Stimulated activated CD4-positive, alpha-beta T cell treated with anti-CD3 and anti-CD28 coated beads, Interleukin-4, amount 100 ng/mL, for 24 hours (primary cell): Measurements from ENCODE around the gene GRIN2C.

Source experiments
- DNase-seq: peaks from one replicate; pipeline ENCODE4 v3.0.0-alpha.2; 2020

The GRIN2C gene

DNA sequence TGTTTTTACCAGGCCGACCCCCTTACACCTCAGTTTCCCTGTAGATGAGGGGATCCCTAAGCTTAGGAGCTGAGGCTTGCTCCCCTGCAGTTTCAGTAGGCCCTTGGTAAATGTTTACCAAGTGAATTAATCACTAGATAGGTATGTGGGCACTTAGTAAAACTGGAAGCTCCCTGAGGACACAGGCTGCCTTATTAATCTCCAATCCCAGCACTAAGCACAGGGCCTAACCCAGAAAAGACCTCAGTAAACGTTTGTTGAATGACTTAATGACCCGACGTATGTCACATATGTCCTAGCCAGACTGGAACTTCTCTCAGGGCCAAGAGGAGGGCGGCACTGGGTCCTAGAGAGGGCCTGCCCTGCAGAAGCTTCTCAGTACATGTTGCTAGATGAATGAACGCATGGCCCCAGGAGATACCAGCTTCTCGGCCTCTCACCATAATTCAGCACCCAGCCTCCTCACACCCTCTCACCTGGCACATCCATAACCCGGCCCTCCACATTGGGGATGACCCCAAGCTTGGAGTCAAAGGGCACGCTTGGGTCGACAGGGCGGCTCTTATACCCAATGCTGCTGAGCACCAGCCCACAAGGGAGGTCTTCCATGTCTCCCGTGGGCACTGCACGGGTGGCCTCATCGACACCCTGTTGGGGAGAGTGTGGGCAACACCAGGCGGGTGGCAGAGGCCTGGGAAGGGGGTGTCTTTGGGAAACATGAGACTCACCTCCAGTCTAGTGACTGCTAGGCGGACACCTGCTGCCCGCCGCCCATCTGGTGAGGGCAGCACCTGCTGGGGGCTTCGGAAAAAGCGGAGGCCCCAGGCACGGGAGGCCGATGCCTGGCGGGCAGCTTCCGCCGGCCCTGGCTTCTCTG is 4.0 kb upstream of the GRIN2C start:
- no peak for DNase-seq

DNA sequence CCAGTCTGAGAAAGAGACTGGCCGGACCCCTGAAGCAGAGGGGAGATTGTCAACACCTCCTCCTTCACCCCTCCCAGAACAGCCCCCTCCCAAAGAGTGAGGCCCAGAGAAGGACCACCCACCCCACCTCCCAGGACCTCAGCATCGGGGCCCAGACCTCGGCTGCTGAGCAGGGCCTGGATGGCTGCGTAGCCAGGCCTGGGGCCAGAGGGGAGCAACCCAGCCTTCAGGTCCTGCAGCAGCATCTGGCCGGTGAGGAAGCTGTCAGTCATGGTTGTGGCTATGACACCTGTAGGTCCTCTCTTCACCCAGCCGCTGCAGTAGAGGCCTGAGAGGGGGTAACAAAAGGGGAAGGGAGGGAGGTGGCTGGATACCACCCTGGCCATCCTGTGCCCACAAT is 3.2 kb upstream of the GRIN2C start:
- no peak for DNase-seq

DNA sequence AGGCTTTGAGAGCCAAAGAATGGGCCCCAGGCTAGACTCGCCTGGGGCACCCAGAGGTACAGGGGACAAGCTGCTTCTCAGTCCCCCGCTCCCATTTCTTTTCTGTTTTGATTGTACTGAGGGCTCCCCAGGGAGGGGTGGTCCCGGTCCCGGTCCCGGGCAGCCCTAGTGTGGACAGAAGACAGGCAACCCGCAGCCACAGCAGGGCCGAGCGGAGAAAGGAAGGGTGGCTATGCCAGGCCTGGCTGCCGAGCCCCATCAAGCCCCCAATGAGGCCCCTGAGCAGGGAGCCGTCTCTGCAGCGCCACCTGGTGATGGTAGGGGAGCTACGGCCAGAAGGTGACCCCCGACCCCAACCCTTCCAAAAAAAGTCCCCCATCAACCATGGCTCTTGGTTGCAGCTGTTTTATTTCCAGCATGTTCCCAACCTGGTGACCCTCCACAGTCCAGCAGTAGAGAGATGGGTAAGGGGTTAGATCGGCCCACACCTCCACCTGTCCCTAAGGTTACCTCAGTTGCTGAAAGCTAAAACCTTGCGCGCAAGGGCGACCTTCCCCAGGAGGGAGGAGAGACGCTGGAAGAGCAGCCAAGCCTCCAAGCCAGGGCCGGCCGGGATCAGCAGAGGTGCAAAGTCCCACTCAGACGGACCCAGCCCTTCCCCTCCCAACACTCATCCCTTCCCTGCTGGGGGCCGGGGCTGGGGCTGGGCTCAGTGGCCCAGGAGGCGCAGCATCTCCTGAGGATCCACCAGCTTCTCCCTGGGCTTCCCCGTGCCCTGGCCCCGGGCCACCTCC is 2.6 kb upstream of the GRIN2C start:
- DNase-seq = peak; percentile 77

DNA sequence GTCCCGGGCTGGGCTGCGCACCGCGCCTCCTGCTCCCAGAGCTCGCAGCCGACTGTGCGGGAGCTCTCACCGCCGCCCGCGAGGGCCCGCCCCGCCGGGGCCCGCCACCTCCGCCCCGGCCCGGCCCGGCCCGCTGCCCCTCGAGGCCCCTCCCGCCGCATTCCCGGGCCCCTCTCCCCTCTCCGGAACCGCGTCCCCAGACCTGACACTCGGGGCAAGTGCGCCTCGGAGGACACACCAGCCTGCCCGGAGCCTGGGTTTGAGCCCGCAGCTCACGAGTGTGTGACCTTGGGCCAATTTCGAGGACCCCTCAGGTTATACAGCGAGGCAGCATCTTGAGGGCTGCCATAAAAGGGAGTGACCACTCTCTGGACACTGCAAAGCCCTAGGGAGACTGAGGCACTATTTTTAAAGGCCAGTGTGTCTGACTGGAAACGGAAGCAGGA is 2.0 kb upstream of the GRIN2C start:
- DNase-seq = no peak

DNA sequence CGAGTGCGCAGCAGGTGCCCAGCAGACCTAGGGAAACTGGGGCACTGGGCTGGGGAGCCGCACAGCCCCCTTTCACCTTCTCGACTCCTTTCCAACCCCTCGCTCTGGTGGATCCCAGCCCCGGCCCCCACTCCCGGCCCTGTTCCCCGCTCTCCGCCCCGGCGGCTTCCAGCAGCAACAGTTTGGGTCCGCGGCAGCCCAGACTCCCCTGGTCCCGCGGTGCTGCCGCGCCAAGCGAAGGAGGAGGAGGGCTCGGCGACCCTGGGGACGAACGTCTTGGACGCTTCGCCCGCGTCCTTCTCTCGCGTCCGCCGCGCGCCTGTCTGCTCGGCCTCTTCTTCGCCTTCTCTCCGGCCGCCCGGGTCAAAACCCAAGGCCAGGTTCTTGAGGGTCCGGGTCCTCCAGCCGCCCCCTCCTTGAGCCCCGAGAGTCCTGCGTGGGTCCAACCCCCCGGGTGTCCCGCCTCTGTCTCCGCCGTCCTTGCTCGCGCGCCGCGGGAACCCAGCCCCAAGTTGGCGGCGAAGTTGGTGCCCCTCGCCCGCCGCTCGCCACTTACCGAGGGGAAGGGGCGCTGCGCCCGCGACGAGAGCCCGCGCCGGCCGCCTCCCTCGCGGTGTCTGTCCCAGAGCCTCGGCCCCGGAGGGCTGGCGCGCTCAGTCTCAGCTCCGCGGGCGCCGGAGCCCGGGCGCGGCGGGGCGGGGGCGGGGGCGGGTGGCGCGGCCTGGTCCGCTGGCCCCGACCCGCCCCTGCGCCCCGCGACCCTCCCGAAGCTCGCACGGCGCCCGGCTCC is 1.4 kb upstream of the GRIN2C start:
- no peak for DNase-seq

DNA sequence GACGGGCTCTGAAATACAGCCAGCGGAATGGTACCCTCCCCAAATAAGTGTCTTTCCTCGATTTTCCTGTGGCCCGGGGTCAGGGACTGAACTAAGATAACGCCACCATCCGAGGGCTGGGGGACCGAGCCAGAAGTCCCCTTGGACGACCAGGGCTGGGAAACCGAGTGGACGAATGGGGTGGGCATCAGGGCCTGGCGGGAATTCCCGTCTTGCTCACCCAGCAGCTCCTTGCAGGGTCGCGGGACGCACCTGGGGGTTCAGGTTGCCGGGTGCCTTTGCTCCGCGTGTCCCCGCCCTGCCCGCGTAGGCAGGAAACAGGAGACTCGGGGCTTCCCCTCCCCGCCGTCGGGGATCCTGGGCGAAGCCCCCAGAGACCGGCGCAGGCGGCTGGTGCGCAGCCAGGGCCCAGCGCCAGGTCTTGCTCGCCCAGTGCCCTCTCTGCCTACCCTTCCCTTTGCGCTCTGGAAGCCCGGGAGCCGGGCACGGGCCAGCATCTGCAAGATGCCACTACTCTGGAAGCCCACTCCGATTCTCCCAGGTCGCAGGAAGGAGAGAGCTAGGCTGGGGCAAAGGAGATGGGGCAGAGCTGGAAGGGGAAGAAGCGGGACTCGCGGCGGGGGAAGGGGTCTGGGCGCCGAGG is 665 bp upstream of the GRIN2C start:
- DNase-seq = no peak

DNA sequence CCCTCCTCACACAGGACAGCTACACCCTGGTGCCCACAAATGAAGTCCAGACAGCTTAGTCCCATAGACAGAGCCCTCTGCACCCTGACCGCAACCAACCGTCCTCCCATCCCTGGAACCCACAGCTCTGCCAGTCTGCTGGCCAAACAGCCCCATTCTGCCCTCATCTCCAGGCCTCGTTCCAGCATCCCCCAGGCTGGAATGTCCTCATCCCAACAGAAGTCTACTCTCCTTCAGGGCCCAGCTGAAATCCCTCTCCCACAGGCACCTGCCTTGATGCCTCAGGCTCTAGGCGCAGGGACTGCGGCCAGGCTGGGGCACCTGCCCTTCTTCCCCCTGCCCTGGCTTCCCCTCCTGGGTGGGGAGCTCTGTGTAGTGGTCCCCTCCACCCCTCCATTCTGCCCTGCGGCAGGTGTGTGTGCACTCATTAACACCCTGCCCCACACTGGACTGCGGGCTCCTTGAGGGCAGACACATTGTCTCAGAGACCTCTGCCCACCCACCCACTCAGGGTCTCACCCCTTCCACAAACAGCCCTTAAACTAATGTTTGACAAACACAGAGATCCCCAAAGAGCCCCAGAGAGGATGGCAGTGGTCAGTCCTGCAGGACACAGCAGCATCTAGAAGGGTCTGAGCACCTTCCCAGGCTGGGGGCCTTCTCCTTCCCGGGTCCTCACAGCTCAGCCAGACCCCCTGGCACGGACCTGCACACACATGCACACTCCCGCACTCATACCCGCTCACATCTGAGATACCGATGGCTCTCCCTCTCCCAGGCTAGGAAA is 820 bp downstream of the GRIN2C start:
- no peak for DNase-seq

DNA sequence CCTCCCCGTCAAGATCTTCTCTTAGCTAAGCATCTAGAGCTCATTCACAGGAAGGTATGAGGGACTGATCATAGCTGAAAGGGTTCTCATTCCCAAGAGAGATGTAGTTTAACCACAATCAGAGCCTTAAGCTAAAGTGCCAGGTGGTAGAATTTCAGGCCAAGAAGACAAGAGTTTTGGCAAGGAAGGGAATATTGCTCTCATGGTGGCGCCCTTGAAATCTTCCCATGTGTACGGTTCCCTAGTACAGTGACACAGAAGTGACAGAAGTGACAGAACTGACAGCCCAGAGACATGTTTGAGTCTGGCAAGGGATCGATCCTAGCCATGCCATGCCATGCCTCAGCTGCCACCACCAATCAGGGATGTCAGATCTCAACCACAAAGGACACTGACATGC is 2.5 kb downstream of the GRIN2C start:
- no peak for DNase-seq

DNA sequence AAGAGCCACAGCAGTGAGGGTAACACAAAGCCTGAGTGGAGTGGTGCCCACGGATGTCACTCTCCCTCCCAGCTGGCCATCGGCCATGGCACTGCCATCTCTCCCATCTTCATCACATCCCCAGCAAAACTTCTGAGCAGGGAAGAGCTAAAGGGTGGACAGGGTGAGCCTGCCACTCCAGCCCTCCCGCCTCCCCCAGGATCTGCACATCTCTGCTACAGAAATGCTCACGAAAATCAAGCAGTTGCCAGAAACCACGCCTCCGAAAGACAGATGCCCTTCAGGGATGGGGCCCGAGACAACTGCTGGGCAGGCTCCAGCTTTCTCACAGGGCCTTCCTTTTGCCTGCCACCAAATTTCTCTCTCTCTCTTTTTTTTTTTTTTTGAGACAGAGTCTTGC is 3.6 kb downstream of the GRIN2C start:
- no peak for DNase-seq

DNA sequence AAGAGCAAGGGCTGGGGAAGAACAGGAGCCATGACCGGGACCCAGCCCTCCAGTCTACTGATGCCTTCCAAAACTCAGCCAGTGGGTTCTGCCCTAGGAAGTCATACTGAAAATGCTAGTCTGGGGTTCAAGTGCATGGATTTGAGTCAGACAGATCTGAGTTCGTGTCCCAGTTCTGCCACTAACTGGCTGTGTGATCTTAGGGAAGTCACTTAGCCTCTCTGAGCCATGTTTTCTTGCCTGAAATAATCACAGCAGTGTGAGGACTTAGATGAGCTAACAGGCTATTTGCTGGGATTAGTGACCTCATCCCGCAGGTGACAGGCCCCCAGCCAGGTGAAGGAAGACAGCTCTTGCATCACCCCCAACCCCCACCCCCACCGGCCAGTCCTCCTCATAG is 4.4 kb downstream of the GRIN2C start:
- no peak for DNase-seq

DNA sequence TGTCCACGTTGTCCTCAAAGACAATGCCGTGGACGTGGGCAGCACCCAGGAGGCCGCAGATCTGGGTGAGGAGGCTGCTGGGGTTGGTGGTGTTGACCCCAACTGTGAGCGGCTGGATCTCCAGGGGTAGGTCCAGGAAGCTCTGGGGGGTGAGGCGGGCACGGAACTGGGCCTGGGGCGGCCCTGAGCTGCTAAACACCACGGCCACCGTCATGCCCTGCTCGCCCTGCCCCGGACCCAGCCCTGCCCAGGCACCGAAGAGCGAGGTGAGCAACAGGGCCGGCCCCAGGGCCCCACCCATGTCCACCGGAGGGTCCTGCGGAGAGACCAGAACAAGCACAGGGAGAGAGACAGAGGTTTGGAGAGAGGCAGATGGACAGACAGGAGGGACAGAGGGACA is 4.9 kb downstream of the GRIN2C start:
- no peak for DNase-seq

DNA sequence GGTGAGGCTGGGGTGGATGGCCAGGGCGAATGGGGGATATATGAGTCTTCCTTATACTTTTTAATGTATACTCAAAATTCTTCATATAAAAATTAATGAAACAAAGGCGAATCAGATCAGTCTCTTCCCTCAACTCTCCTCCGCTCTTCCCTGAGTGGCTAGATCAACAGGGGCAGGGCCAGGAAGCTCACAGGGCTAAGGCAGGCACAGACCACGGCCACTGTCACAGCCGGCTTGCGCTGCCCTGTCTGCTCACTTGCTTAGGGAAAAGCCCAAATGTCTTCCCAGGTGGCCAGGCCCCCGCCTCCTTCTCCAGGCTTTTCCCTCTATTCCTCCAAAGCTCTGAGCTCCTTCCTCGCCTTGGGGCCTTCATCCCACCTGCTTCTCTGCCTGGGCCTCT is 6.0 kb downstream of the GRIN2C start:
- no peak for DNase-seq

DNA sequence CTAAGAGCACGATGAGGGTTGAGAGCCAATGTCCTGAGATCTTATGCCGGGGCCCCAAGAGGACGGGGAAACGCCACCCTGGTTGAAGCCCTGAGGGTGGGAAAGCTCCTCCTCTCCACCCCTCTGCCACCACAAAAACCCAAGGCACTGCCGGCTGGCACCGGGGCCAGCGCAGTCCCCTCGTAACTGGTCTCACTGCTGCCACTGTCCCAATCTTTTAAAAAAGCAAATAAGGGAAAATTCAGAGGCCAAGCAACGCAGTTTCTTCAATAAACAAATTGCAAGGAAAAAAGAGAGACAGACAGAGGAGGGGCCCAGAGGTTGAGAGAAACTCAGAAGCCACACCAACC is 6.7 kb downstream of the GRIN2C start:
- DNase-seq = no peak

DNA sequence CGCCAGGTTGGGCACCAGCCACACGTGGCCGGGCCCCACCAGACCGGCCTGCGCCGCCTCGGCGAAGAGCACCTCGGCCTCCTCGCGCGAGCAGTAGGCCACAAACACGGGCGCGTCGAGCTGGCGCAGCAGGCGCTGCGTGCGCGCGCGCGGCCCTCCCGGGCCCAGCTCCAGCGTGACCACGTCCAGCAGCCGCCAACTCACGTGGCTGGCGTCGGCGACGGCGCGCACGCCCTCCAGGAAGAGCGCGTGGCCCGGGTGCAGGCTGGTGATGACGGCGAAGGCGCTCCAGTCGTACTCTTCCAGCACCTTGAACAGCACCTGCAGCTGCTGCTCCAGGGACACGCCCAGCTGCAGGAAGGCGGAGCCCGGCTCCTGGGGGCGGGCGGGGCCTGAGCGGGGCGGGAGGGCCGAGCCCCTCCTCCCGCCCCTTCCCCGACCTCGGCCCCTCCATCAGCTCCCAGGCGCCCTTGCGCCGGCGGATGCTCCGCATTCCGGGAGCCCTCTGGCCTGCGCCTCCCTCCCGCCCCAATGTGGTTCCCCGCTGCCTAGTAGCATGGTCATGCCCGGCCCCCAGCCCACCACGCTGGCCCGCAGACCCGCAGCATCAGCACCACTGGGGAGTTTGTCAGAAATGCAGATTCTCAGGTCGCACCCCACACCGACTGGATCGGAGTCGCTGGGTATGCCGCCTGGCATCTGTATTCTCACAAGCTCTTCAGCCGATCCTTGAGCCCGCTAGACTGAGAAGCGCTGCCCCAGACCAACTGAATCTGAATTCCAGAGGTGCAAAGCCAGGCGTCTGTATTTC is 7.2 kb downstream of the GRIN2C start:
- peak; percentile 66 for DNase-seq

DNA sequence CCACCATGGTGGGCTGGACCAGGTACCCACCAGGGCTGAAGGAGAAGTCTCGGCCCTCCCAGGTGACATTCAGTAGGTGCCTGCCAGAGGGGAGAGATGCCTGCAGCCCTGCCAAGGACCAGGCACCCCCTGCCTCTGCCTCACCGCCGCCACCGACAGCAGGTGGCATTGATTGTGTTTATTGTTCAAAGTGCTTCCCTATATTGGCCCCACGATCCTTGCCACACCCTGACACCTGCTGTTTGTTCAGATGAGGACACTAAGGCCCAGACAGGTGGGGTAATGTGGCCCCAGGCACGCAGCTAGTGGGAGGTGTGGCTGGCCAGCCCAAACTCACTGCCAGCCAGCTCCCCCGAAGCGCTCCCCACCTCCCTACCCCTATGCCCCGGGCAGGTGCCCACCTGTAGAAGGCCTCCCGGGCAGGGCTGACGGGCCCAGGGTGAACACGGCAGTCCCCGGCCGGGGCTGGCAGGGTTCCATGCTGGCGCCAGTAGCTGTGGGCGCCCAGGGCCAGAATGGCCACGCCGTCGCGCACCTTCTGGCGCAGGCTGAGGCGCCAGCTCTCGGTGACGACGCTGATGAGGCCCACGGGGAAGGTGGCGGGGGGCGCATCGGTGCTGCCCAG is 8.0 kb downstream of the GRIN2C start:
- no peak for DNase-seq

DNA sequence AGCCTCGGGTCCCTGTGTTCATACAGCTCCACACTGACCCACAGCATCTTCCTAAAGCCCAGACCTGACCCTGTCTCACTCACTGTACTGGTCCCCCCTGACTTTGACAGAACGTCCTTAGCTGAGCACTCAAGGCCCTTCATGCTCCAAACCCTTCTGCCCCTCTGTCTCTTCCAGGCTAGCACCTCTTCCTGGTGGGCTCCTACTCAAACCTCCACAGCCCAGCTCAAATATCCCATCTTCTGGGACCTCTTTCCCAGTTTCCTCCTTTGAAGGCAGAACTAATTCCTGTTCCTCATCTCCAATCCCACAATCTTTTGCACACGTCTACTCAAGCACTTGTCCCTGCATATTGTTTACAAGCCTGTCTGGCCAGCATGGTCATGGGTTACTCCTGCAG is 8.8 kb downstream of the GRIN2C start:
- no peak for DNase-seq

DNA sequence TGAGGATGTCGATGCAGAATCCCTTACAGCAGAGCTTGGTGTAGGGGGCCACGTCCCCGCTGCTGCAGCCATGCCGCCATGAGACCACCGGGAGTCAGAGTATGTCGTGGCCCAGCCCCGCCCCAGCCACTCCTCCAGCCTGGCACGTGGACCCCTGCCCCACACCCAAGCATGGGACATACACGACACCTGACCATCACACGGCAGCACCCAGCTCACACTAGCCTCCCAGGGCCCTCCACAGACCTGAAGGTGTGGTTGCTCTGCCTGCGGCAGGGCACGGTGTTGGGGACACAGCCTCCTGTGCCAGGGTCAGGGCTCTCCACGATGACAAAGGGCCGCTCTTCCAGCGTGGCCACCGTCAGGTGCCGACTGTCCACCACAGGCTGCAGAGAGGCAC is 9.4 kb downstream of the GRIN2C start:
- no peak for DNase-seq

DNA sequence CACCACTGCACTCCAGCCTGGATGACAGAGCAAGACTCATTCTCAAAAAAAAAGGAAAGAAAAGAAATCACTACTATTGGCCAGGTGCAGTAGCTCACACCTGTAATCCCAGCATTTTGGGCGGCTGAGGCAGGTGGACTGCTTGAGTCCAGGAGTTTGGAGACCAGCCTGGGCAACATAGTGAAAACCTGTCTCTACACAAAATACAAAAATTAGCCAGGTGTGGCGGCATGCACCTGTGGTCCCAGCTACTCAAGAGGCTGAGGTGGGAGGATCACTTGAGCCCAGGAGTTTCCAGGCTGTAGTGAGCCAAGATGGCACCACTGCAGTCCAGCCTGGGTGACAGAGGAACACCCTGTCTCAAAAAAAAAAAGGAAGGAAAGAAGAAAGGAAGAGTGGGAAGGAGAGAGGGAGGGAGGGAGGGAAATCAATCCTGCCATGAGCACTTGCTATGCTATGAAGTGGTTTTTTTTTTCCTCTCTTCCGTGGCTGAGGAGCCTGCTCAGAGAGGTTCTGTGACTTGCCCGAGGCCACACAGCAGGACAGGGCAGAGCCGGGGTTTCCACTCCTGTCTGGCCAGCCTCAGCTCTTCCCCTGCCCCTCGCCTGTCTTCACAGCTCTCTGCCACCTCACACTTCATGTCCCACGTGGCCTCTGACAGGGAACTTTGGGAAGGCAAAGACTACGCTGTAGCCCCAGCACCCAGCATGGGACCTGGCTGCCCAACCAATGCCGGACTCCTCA is 10.9 kb downstream of the GRIN2C start:
- DNase-seq = no peak

DNA sequence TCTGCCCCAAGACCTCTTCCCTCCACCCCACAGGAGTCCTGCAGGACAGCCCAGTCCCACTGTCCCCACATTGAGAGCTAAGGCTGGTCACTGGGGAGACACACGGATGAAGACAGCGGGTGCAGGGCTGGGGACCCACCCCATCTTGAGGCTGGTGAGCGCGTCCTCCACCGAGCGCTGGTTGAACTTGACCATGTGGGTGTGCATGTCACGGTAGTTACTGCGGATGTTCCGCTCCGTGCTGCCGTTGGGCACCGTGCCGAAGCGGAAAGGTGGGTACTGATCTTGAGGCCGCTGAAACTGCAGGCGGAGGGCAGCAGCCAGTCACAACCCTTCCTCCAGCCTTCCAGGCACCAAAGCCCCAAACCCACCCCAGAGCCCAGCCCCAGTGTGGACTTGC is 13.1 kb downstream of the GRIN2C start:
- DNase-seq = no peak

DNA sequence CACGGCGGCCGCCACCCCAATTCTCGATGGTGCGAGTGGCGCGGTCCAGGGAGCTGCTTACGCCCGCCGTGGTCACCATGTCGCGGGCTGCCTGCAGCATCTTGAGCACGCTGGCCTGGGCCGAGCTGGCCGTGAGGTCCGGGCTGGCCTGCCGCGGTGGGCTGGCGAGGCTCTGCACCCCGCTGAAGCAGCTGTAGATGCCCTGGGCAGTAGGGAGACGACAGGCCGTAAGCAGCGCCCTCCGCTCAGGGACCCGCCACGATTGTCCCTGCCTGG is 16.4 kb downstream of the GRIN2C start:
- no peak for DNase-seq
